Activated CD8-positive, alpha-beta memory T cell treated with anti-CD3 and anti-CD28 coated beads, Interleukin-2, amount 10 ng/mL, durations not matched to agents 7 days and 5 days (primary cell): ENCODE measurements around the gene DHRS2. TPM values are rescaled to one million over a fixed set of nuclear protein-coding genes. Genes with fewer than 3 reads are reported as not detected.
"Not testable (repeated sequence)": the region's sequence is repeated elsewhere in the genome, so short reads cannot be mapped to it uniquely, and the experiment has no call there.

Experiments used
- ATAC-seq: fragments of 150-1000 bp; cut with Tn5 transposase; one replicate; pipeline ENCODE4 v1.10.0; 2021; ENCODE audit warnings: moderate library complexity
- CTCF ChIA-PET: fragments of 350-600 bp; sonication (Branson Sonifier 250); formaldehyde crosslinking; loops from one replicate; lab custom pipeline; 2021; ENCODE audit warnings: antibody characterized with exemption; lab: Charles Lee
- DNase-seq: peaks from one replicate; pipeline ENCODE4 v3.0.0-alpha.2; 2020
- H3K27ac Mint-ChIP-seq: one replicate; pipeline ENCODE4 v1.8.0; 2021; ENCODE audit warnings: mild to moderate bottlenecking, mixed read lengths
- H3K27me3 Mint-ChIP-seq: one replicate; pipeline ENCODE4 v1.8.0; 2021; ENCODE audit warnings: mixed read lengths
- H3K36me3 Mint-ChIP-seq: one replicate; pipeline ENCODE4 v1.8.0; 2021; ENCODE audit warnings: mild to moderate bottlenecking, mixed read lengths
- H3K4me1 Mint-ChIP-seq: one replicate; pipeline ENCODE4 v1.8.0; 2021; ENCODE audit warnings: mixed read lengths
- H3K4me3 Mint-ChIP-seq: one replicate; pipeline ENCODE4 v1.8.0; 2021; ENCODE audit warnings: mild to moderate bottlenecking, moderate library complexity, mixed read lengths
- H3K9me3 Mint-ChIP-seq: one replicate; pipeline ENCODE4 v1.8.0; 2022; ENCODE audit warnings: low read depth, mixed read lengths
- total RNA-seq, 2 experiments: library from RNA; stranded (reverse); gene quantifications; one replicate each; pipeline ENCODE4 v1.2.3, GENCODE V29; 2021

DHRS2 gene
- total RNA-seq, 2 experiments from 2014 or later: 1.1 to 2.7 TPM

DNA sequence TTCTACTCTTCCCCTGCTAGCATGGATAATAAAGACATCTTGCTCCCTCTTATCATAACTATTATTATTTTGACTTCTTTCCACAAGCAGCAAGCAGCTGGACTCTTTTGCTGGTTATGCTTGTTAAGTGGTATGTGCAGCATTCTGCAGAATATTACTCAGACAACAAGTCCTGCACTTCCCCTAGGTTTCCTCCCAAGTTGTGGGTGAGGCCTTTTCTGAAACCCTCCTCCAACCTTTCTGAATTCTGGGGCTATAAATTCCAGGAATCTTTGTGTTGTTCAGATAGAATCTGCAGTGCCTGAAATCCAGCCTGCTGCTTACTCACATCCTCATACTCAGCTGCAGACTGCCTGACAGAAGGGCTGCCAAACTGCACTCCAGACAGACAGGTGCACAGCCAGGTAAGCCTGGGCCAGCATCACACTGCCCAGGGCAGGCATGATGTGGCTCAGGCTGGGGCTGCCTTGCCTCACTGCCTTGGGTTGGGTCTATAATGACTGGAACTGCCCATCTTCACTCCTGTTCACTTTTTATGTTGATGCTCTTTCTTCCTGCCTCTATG, 6.2 kb upstream of the DHRS2 start:
- peaks cover 3% of the 10 kb centered on the region for H3K36me3 Mint-ChIP-seq
- H3K4me3 Mint-ChIP-seq: no peak overlapping the region
- H3K4me1 Mint-ChIP-seq: peaks cover 35% of the 10 kb centered on the region
- no peak for ATAC-seq
- no peaks in the 10 kb centered on the region for H3K9me3 Mint-ChIP-seq
- CTCF ChIA-PET: interaction anchor here (1.2 to 6.5 kb wide), 6 partner anchors 11 to 41 kb away, joined by 4 to 90 read pairs (median 30); no protein-coding TSS in a partner anchor
- no peak for DNase-seq
- H3K27me3 Mint-ChIP-seq: peaks cover 2% of the 10 kb centered on the region
- no peak overlapping the region for H3K27ac Mint-ChIP-seq

DNA sequence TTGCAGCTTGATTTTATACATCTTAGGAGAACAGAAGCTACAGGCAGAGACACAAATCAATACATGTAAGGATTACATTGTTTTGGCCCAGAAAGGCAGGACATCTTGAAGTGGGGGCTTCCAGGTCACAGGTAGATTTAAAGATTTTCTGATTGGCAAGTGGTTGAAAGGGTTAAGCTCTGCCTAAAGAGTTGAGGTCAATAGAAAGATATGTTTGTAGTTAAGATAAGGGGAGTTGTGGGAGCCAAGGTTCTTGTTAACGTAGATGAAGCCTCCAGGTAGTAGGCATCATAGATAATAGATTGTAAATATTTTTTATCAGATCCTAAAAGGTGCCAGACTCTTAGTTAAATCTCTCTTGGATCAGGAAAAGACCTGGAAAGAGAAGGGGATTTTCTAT, 5.5 kb upstream of the DHRS2 start:
- peaks cover 2% of the 10 kb centered on the region for H3K27me3 Mint-ChIP-seq
- peaks cover 35% of the 10 kb centered on the region for H3K4me1 Mint-ChIP-seq
- no peak overlapping the region for H3K27ac Mint-ChIP-seq
- H3K36me3 Mint-ChIP-seq: no peaks in the 10 kb centered on the region
- ATAC-seq (no peak), DNase-seq (no peak)
- H3K9me3 Mint-ChIP-seq: no peaks in the 10 kb centered on the region
- CTCF ChIA-PET: interaction anchor here (0.7 to 6.5 kb wide), 11 partner anchors 10 to 801 kb away, joined by 3 to 90 read pairs (median 23); no protein-coding TSS in a partner anchor
- no peak overlapping the region for H3K4me3 Mint-ChIP-seq

DNA sequence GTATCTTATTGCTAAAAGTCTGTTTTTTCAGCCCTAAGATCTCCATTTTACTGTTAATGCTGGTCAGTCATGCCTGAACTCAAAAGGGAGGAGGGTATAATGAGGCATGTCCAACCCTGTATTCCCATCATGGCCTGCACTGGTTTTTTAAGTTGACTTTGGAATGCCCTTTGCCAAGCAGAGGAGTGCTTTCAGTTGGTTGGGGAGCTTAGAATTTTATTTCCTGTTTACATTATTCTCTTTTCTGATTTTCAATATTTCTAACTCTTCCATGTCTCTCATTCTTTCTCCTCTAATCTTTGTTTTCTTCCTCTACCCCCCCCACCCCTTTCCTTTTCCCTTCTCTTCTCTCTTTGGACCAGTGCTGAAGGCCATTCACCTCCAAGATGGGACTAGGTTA, 4.9 kb upstream of the DHRS2 start:
- CTCF ChIA-PET: interaction anchor here (0.7 to 6.5 kb wide), 40 partner anchors 10 to 800 kb away, joined by 3 to 90 read pairs (median 5); partner anchors contain the start of gene DHRS4
- H3K9me3 Mint-ChIP-seq: no peaks in the 10 kb centered on the region

DNA sequence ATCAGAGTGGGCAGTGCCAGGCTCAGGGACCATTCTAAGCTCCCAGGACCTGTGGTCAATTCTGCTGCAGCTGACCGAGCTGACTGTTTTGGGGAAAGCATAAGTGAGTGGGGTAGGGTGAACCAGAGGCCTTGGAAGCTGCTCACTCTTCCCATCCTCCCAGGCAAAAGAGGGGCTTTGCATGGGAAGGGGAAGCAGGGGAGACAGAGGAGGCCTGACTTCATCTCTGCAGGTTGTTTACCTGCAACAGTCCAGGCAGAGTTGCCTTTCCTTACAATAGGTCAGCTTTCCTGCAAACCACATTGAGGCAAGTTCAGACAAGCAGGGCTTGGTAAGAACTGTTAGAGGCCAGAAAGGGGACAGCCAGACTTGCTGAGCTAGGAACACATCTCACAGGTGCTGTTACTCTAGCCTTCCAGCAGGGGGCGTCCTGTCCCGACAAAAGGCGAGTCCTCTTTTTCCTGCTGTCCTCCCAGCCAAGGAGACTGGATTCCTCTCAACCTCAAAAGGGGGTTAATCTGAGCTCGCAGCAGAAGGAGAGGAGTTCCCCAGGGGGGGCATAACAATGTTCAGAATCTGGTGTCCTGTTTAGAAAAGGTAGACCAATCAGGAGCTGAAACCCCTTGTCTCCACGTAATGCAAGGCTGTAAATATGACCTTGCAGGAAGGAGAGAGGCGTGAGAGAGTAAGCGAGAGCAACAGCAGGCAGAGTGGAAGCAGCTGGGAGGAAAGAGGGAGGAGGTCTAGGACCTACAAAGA, 4.3 kb upstream of the DHRS2 start:
- Mint-ChIP-seq H3K27me3 (peaks cover 1% of the 10 kb centered on the region), H3K4me3 (no peak overlapping the region), H3K4me1 (peaks cover 35% of the 10 kb centered on the region), H3K36me3 (no peaks in the 10 kb centered on the region), H3K27ac (peak overlapping the region; percentile 12), H3K9me3 (no peaks in the 10 kb centered on the region)
- ATAC-seq (peak; percentile 82), DNase-seq (peak; percentile 81)
- CTCF ChIA-PET: interaction anchor here (0.7 to 6.5 kb wide), 55 partner anchors 9 to 800 kb away, joined by 3 to 90 read pairs (median 4); partner anchors contain the start of gene DHRS4

More for the DNA sequence above, 4.9 kb upstream of the DHRS2 start:
- DNase-seq (no peak), ATAC-seq (no peak)
- Mint-ChIP-seq H3K27me3 (peaks cover 2% of the 10 kb centered on the region), H3K27ac (no peak overlapping the region), H3K4me1 (peaks cover 35% of the 10 kb centered on the region), H3K36me3 (no peaks in the 10 kb centered on the region), H3K4me3 (no peak overlapping the region)

DNA sequence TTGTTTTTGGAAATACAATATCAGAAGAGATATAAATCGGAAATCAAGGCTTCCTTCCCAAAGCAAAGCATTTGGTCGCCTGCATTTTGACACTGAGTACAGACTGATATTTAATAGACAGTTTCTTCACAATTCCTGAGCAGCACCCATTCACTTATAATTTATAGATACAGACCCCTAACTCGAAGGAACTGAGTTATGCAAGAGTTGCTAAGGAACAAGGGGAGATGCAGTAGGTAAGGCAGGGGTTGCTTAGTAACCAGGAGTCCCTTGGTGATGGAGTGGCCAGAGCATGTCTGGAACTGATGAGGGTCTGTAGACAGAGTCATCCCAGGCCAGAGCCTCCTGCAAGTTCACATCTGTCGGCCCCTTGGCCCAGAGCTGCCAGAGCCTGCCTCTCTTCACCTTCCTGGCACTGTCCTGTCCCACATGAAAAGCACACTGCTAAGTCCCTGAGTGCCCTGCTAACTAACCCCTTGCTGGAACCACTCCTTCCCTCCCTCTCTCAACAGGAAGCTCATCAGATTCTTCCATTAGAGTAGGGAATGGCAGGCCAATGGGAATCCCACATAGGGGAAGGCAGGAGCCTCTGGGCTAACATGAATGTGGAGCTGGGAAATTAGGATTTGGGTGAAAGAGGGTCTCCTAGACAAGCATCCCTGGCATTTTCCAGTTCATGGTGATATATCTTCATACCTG, 3.6 kb upstream of the DHRS2 start:
- Mint-ChIP-seq H3K36me3 (no peaks in the 10 kb centered on the region), H3K27me3 (no peaks in the 10 kb centered on the region), H3K4me1 (peaks cover 35% of the 10 kb centered on the region), H3K9me3 (no peaks in the 10 kb centered on the region), H3K27ac (peak overlapping the region; percentile 12), H3K4me3 (no peak overlapping the region)
- ATAC-seq (no peak), DNase-seq (no peak)
- CTCF ChIA-PET: interaction anchor here (0.7 to 6.5 kb wide), 51 partner anchors 9 to 799 kb away, joined by 3 to 90 read pairs (median 5); partner anchors contain the start of gene DHRS4

DNA sequence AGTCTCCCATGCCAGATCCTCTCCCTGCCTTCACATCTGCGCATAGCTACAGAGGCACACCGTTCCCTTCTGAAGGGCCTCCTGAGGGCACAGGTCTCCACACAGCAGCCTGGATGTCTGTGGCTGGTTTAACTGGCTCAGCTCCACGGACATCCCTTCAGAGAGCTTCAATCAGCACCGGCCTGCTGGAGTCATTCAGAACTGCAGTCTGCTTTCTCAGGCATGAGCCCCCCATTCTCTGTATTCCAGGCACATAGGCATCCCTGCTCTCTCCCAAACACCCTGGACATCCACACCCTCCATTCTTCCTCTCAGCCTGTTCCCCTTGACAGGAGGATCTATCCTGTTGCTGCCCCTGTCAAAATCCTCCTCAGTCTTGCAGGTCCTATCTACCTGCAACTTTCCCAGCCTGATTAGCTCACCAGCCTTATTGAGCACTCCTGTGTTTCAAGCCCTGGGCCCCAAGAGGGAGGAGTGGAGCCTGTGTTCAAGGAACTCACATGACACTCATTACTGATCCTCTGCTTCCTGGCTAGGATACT, 2.9 kb upstream of the DHRS2 start:
- Mint-ChIP-seq H3K36me3 (no peaks in the 10 kb centered on the region), H3K27me3 (no peaks in the 10 kb centered on the region), H3K9me3 (no peaks in the 10 kb centered on the region), H3K4me1 (peaks cover 37% of the 10 kb centered on the region), H3K4me3 (no peak overlapping the region), H3K27ac (no peak overlapping the region)
- DNase-seq (no peak), ATAC-seq (no peak)
- CTCF ChIA-PET: interaction anchor here (1.1 to 6.5 kb wide), 15 partner anchors 8 to 320 kb away, joined by 3 to 90 read pairs (median 16); partner anchors contain the start of gene DHRS4

DNA sequence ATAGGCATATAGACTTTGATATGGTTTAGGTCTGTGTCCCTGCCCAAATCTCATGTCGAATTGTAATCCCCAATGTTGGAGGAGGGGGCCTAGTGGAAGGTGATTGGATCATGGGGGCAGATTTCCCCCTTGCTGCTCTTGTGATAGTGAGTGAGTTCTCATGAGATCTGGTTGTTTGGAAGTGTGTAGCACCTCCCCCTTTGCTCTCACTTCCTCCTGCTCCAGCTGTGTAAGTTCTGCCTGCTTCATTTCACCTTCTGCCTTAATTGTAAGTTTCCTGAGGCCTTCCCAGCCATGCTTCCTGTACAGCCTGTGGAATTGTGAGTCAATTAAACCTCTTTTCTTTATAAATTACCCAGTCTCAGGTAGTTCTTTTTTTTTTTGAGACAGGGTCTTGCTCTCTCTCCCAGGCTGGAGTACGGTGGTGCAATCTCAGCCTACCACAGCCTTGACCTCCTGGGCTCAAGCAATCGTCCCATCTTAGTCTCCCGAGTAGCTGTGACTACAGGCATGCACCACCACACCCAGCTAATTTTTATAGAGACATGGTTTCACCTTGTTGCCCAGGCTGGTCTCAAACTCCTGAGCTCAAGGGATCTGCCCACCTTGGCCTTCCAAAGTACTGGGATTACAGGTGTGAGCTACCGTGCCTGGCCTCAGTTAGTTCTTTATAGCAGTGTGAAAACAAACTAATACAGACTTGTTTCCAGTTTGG, 1.3 kb upstream of the DHRS2 start:
- peaks cover 40% of the 10 kb centered on the region for H3K4me1 Mint-ChIP-seq
- DNase-seq, H3K27ac Mint-ChIP-seq, H3K4me3 Mint-ChIP-seq, ATAC-seq, H3K27me3 Mint-ChIP-seq, H3K36me3 Mint-ChIP-seq, H3K9me3 Mint-ChIP-seq: not testable (repeated sequence)
- CTCF ChIA-PET: interaction anchor here (1.5 to 6.5 kb wide), 3 partner anchors 13 to 46 kb away, joined by 3 to 90 read pairs (median 42); no protein-coding TSS in a partner anchor

DNA sequence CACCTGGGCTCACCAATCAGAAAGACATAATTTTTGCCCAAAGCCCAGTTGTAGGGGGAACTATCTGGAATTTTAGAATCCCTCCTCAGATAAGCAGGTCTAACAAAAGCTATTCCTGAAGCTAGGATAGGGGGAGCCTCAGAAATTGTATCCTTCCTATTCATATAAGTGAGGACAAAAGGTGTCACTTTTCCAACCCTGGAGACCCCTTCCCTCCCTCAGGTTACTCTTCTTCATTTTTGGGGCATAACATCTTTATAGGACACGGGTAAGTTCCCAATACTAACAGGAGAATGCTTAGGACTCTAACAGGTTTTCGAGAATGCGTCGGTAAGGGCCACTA, 1.1 kb downstream of the DHRS2 start:
- H3K4me3 Mint-ChIP-seq, H3K9me3 Mint-ChIP-seq, H3K27me3 Mint-ChIP-seq, H3K27ac Mint-ChIP-seq, H3K36me3 Mint-ChIP-seq, CTCF ChIA-PET, DNase-seq, ATAC-seq: not testable (repeated sequence)
- peaks cover 18% of the 10 kb centered on the region for H3K4me1 Mint-ChIP-seq

DNA sequence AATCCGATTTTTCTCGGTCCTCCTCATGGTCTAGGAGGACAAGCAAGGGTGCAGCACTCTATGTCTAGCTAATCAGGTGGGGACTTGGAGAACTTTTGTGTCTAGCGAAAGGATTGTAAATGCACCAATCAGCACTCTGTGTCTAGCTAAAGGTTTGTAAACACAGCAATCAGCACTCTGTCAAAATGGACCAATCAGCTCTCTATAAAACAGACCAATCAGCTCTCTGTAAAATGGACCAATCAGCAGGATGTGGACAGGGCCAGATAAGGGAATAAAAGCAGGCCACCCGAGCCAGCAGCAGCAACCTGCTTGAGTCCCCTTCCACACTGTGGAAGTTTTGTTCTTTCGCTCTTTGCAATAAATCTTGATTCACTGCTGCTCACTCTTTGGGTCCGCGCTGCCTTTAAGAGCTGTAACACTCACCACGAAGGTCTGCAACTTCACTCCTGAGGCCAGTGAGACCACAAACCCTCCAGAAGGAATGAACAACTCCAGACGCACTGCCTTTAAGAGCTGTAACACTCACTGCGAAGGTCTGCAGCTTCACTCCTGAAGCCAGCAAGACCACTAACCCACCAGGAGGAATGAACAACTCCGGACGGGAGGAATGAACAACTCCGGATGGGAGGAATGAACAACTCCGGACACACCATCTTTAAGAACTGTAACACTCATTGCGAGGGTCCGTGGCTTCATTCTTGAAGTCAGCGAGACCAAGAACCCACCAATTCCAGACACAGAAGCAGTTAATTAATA, 1.7 kb downstream of the DHRS2 start:
- CTCF ChIA-PET: interaction anchor here (1.2 kb wide), 1 partner anchor 273 kb away, joined by 3 read pairs; no protein-coding TSS in a partner anchor
- ATAC-seq, H3K36me3 Mint-ChIP-seq, H3K27me3 Mint-ChIP-seq, H3K4me3 Mint-ChIP-seq, H3K9me3 Mint-ChIP-seq, DNase-seq, H3K27ac Mint-ChIP-seq: not testable (repeated sequence)
- H3K4me1 Mint-ChIP-seq: peaks cover 17% of the 10 kb centered on the region

DNA sequence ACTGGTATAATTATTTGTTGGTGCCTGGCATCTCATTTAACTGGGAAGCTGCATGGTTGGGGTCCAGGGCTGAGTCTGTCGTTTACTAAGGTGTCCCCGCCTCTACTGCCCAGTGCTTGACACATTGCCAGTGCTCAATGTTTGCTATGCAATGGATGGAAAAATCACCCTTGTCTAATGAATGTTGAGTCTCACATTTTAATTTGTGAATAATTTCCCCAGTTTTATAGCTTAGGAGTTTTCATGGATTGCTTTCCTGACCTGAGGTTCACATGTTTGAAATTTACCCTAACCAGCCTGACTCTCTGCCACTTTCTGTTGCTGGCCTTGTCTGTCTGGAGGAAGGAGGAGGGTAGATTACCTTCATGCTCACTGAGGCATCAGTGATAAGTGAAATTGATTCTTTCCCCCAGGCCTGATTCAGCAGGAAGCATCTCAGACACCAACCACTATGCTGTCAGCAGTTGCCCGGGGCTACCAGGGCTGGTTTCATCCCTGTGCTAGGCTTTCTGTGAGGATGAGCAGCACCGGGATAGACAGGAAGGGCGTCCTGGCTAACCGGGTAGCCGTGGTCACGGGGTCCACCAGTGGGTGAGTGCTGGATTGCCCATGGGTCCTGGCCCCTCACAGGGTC, 2.4 kb downstream of the DHRS2 start:
- ATAC-seq: no peak
- H3K27ac Mint-ChIP-seq: no peak overlapping the region
- CTCF ChIA-PET: interaction anchor here (1.2 kb wide), 1 partner anchor 272 kb away, joined by 3 read pairs; no protein-coding TSS in a partner anchor

DNA sequence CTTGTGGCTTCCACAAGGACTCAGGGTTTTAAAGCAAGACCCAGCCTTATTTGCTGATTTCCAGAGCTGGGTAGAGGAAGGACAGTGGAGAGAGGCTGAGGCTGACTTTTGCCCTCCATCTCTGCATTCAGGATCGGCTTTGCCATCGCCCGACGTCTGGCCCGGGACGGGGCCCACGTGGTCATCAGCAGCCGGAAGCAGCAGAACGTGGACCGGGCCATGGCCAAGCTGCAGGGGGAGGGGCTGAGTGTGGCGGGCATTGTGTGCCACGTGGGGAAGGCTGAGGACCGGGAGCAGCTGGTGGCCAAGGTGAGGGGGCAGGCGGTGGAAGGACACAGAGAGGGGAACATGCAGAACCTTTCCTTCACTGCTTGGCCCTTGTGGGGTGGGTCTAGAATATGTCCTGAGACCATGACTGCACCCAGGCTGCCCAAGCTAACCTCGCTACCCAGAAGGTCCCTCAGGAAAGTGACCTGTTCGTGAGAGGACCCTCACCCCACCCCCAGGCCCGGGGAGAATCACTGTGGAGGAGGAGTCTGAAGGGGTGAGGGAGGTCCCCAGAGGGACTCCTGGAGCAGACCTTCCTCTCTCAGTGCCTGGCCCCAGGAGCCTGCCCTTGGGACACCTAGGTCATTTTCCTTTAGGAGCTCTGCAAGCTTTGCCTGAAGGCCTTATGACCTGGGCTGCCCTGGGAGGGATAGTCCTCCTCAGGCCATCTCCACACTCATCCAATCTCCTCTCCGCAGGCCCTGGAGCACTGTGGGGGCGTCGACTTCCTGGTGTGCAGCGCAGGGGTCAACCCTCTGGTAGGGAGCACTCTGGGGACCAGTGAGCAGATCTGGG, 3.1 kb downstream of the DHRS2 start:
- no peaks in the 10 kb centered on the region for H3K36me3 Mint-ChIP-seq
- no peak for DNase-seq
- H3K4me3 Mint-ChIP-seq: no peak overlapping the region
- H3K27ac Mint-ChIP-seq: no peak overlapping the region
- H3K9me3 Mint-ChIP-seq: no peaks in the 10 kb centered on the region
- CTCF ChIA-PET: interaction anchor here (1.2 to 2.0 kb wide), 3 partner anchors 10 to 271 kb away, joined by 3 to 6 read pairs (median 3); no protein-coding TSS in a partner anchor
- peaks cover 14% of the 10 kb centered on the region for H3K4me1 Mint-ChIP-seq
- no peaks in the 10 kb centered on the region for H3K27me3 Mint-ChIP-seq
- no peak for ATAC-seq

More for the DNA sequence above, 2.4 kb downstream of the DHRS2 start:
- no peaks in the 10 kb centered on the region for H3K36me3 Mint-ChIP-seq
- peaks cover 15% of the 10 kb centered on the region for H3K4me1 Mint-ChIP-seq
- no peak for DNase-seq
- no peak overlapping the region for H3K4me3 Mint-ChIP-seq
- H3K9me3 Mint-ChIP-seq: no peaks in the 10 kb centered on the region
- H3K27me3 Mint-ChIP-seq: no peaks in the 10 kb centered on the region
